OCI-LY7 (cell line): ENCODE data around the gene ATR.

Experiments
- CTCF ChIP-seq: fragments of 200-600 bp; sonication (generic); conservative IDR thresholded peaks from 2 replicates; pipeline ENCODE4 v1.5.1; 2014; ENCODE audit warnings: mild to moderate bottlenecking, antibody characterized with exemption, low read length, moderate library complexity, mixed read lengths
- EZH2phosphoT487 ChIP-seq: fragments of 200-600 bp; sonication (generic); IDR thresholded peaks from 2 replicates; pipeline ENCODE4 v1.6.1; 2018; ENCODE audit warnings: low read depth, borderline replicate concordance, mild to moderate bottlenecking, mixed run types, antibody characterized with exemption, low read length, moderate library complexity, mixed read lengths

- TF ChIP-seq CTCF (no peak), EZH2phosphoT487 (no peak)
Observed at GRCh38 chr3:142467768-142468167, 110.8 kb downstream of the ATR start.
